AG10803 (cell line): Measurements from ENCODE around the gene RAP1GAP.
A peak's percentile ranks its signal among the peaks of the same experiment; 100 is the strongest.
"Not testable (repeated sequence)": the region's sequence is repeated elsewhere in the genome, so short reads cannot be mapped to it uniquely, and the experiment has no call there.

ENCODE experiments used
- DNase-seq: peaks from one replicate; pipeline ENCODE4 v3.0.0; 2010; ENCODE audit warnings: low read depth
- H3K4me3 ChIP-seq: 2 replicates; pipeline ENCODE4 v1.5.1; 2011; ENCODE audit warnings: mild to moderate bottlenecking, low read length, control low read depth
- TF ChIP-seq, protein P1 (sequence below): conservative IDR thresholded peaks from 2 replicates; pipeline ENCODE4 v1.5.1; 2011; ENCODE audit warnings: mild to moderate bottlenecking, low read length, control low read depth, inconsistent platforms

RAP1GAP gene

DNA sequence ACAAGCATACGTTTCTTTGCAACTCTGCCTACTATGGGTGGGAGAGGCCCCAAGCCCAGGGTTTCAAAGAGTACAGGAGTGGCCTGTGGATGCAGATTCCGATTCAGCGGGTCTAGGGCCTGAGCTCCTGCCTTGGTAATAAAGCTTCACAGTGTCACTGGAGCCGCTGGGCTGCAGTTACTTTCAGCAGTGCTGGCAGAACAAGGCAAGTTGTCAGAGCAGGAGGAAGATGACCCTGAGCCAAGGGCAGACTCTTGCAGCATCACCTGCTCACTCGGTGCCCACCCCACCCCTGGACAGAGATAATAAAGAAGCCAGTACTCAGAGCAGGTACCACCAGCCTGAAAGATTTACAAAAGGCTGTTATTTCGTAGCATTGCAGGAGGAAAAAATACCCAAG is 8.0 kb upstream of the RAP1GAP start:
- DNase-seq, result no peak
- H3K4me3 ChIP-seq, result no peak overlapping the region
- TF ChIP-seq, protein P1, sequence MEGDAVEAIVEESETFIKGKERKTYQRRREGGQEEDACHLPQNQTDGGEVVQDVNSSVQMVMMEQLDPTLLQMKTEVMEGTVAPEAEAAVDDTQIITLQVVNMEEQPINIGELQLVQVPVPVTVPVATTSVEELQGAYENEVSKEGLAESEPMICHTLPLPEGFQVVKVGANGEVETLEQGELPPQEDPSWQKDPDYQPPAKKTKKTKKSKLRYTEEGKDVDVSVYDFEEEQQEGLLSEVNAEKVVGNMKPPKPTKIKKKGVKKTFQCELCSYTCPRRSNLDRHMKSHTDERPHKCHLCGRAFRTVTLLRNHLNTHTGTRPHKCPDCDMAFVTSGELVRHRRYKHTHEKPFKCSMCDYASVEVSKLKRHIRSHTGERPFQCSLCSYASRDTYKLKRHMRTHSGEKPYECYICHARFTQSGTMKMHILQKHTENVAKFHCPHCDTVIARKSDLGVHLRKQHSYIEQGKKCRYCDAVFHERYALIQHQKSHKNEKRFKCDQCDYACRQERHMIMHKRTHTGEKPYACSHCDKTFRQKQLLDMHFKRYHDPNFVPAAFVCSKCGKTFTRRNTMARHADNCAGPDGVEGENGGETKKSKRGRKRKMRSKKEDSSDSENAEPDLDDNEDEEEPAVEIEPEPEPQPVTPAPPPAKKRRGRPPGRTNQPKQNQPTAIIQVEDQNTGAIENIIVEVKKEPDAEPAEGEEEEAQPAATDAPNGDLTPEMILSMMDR, result no peak

DNA sequence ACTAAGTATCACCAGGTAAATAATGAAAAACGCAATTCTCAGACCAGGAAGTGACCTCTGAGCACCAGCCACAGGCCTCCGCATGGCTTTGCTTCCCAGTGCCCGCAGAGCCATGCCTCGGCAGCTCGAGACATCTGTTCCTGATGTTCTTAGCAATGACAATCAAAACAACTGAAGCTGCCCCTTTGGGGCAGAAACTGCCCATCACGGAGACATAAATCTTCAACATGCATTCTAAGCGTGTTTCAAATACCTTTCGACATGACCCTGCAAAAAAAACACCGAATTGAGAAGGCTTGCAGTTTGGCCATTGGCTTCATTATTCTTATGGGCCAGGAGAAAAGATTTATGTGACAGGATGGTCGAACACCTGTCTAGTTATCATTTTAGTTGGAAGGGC is 5.8 kb upstream of the RAP1GAP start:
- TF ChIP-seq, protein P1, result no peak
- no peak for DNase-seq
- H3K4me3 ChIP-seq, result no peak overlapping the region

DNA sequence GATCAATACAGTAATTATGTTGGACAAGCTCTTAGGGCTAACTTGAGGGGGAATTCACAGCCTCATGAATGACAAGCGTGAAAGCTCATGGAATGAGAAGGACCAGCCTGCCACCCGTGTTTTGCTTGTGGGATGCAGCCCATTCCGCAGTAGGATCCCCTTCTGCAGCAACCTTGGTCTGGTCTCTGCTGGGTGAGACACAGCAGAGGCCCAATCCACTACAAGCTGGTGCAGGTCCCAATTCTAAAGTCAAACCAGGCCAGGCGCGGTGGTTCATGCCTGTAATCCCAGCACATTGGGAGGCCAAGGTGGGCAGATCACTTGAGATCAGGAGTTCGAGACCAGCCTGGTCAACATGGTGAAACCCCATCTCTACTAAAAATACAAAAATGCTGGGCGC is 4.7 kb upstream of the RAP1GAP start:
- DNase-seq, H3K4me3 ChIP-seq: not testable (repeated sequence)

DNA sequence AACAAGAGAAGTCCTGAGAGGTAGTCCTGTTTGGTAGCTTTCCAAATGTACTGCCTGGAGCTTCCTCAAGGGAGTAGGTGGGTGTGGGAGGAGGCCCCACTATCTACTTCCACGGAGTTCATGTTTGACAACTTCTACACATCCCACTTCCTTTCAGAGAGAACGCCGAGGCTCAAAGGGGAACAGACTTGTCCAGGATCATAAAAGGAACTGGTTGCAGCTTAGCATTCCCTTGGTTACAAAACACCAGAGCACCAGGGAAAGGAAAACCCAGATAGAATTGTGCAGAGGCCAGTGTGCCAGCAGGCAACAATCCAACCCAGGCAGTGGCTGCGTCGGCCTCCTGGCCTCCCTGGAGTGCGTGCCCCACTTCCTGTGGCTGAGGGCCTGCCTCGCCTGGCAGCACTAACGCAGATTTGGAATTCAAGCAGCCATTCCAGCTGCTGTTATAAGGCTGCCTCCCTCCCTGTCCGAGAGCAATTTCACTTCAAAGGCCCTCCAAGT is 4.2 kb upstream of the RAP1GAP start:
- DNase-seq, result peak; percentile 96
- no peak overlapping the region for H3K4me3 ChIP-seq
- TF ChIP-seq, protein P1, result no peak

DNA sequence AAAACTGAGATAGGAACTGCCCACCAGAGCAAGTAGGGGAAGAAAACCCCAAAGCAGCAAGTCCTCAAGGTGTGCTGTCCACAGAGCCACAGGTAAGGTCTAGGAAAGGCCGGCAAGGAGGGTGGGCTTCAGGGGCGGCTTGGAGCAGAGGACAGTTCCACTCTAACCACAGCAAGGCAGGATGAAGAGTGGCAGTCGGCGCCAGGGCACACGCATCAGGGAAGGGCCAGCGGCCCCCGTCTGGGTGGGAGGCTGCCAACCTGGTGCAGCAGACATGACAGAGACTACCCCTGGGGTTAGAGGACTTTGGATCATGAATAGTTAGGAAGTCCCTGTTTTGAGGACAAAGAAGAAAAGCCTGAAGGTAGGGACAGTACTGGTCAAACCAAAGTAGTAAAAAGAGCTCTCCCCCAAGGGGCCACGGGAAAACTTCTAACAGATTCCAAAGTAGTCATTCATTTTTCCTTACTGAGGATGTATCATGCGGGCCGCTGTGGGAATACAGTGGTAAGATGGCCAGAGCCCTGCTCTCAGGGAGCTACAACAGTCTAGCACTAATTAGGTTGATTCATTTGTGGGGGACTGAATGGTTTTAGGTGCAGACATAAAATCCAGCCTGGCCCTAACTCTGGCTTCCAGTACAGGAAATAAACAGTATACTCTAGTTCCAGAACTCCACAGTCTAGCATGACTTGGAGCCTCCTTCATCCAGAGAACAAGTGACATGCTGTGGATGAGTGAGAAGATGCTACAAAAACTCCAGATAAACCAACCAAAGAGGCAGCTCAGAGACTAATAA is 3.5 kb upstream of the RAP1GAP start:
- TF ChIP-seq, protein P1, result no peak
- H3K4me3 ChIP-seq, result no peak overlapping the region
- DNase-seq, result peak; percentile 69

DNA sequence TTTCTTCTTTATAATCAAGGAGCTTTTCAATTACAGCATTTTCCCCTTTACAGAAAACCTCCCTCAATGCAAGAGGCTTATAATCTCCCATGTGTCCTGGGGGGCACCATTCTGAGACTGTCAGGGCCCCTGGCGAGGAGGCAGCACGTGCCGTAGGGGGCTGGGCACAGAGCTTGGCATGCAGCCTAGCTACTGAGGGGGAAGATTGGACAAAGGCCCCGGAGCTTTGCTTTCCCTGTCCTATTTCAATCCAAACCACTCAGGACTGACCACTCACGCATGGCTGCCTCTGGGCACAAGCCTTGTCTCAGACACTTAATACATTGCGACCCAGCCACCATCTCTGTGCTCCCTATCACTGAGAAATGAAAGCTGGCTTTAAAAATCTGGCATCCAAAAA is 2.8 kb upstream of the RAP1GAP start:
- no peak for DNase-seq
- H3K4me3 ChIP-seq, result no peak overlapping the region
- TF ChIP-seq, protein P1, result no peak

DNA sequence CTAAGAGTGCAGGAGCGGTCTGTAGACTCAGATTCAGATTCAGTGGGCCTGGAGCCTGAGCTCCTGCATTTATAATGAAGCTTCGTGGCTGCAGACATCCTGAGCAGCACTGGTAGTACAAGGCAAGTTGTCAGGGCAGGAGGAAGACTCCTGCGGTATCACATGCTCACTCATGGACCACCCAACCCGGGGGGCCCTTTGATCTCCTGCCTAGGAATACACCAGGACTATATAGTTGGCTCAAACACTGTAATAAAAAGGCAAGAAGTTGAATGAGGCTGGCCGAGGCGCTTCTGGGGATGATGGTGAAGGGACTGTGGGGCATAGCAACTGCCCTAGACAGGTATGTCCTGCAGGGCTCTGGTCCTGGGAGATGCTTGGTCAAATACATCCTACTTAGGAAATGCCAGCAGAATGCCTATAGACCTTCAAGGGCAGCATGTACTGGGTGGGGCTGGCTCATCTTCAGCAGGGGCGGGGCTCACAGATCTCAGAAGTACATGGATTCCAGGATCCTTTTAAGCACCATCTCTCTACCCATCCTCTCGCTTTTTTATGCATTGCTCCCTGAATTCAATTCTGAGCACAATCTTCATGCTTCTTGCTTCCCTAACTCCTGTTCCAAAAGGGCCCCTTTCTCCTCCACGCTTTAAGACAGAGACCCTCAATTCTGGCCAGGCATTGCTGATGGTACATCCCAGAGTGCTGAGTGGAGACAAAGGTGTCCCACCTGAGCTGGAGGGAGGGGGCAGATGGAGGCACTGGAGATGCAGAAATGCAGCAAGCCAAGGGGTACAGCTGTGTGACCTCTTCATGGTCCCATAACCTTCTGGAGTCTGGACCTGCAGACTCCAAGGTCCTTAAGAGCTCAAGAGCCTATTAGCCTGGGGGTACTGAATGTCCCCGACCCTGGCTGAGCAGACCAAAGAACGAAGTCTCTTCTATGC is 2.1 kb upstream of the RAP1GAP start:
- H3K4me3 ChIP-seq, result no peak overlapping the region
- no peak for DNase-seq

More for the DNA sequence above, 2.1 kb upstream of the RAP1GAP start:
- TF ChIP-seq, protein P1, result no peak
